ENCODE data around the gene C6orf52.

- no peak for TF ChIP-seq CTCF (IDR thresholded peaks at IDR 0.05)
- TF ChIP-seq POLR2AphosphoS5 (IDR thresholded peaks at IDR 0.05) = no peak
- no peak for TF ChIP-seq POLR2A (IDR thresholded peaks at IDR 0.05)
Measured at GRCh38 chr6:10676403-10676802, 18.0 kb downstream of the C6orf52 start.
